SK-N-MC (cell line): ENCODE results near the gene LPCAT2.

Source experiments
- EZH2 ChIP-seq: fragments of 200-600 bp; sonication (generic); IDR thresholded peaks from one replicate; pipeline ENCODE4 v1.6.1; 2017; ENCODE audit warnings: antibody characterized with exemption
- POLR2AphosphoS5 ChIP-seq: IDR thresholded peaks from 2 replicates; pipeline ENCODE4 v1.6.1; 2012; ENCODE audit warnings: mild to moderate bottlenecking, low read depth, low read length, borderline replicate concordance

GRCh38 chr16:55630774-55631173 lies 121.9 kb downstream of the LPCAT2 start:
- TF ChIP-seq EZH2 (no peak), POLR2AphosphoS5 (no peak)
